Measurements from ENCODE around the gene QRFP.

DNA sequence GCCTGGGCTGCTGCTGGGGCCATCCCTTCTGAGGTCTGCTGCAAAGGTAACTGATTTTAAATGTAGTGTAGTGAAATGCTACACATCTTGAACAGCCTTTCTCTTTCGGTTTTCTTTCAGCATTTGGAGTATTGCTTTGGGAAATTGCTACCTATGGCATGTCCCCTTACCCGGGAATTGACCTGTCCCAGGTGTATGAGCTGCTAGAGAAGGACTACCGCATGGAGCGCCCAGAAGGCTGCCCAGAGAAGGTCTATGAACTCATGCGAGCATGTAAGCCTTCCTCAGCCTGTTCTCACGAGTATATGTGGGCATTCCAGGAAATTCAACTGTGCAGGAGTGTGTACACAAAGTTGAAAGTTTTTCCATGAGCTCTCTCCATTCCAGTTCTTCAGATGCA, 18.3 kb downstream of the QRFP start:
- no peak for TF ChIP-seq POLR2A (IDR thresholded peaks at IDR 0.05)
- TF ChIP-seq, protein P1, sequence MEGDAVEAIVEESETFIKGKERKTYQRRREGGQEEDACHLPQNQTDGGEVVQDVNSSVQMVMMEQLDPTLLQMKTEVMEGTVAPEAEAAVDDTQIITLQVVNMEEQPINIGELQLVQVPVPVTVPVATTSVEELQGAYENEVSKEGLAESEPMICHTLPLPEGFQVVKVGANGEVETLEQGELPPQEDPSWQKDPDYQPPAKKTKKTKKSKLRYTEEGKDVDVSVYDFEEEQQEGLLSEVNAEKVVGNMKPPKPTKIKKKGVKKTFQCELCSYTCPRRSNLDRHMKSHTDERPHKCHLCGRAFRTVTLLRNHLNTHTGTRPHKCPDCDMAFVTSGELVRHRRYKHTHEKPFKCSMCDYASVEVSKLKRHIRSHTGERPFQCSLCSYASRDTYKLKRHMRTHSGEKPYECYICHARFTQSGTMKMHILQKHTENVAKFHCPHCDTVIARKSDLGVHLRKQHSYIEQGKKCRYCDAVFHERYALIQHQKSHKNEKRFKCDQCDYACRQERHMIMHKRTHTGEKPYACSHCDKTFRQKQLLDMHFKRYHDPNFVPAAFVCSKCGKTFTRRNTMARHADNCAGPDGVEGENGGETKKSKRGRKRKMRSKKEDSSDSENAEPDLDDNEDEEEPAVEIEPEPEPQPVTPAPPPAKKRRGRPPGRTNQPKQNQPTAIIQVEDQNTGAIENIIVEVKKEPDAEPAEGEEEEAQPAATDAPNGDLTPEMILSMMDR (IDR thresholded peaks at IDR 0.05) = no peak
